K562 (cell line): ENCODE results near the gene CUL4B. TPM values are rescaled to one million over a fixed set of nuclear protein-coding genes. Genes with fewer than 3 reads are reported as not detected.

Experiments
- ATAC-seq: fragments of 200-7000 bp; cut with Tn5 transposase; 3 replicates; pipeline ENCODE4 v1.9.1; 2020; ENCODE audit warnings: moderate library complexity
- BruUV-seq: library from RNA; stranded (reverse); fragments of 400-500 nt; replicated peaks from 2 replicates; lab custom pipeline; 2021; lab: Mats Ljungman, UMichigan
- CTCF ChIA-PET: fragments of 300-600 bp; formaldehyde crosslinking; extraction: SDS; loops from one replicate; lab custom pipeline; 2021; ENCODE audit warnings: low intra/inter-chr PET ratio; lab: Yijun Ruan, JAX
- POLR2A ChIA-PET: fragments of 300-600, 350-650 bp; sonication (Branson Sonifier 250); formaldehyde crosslinking; extraction: SDS; loops from one replicate; lab custom pipeline; 2021; ENCODE audit warnings: antibody characterized with exemption, inconsistent platforms; lab: Yijun Ruan, JAX
- DNase-seq, 4 experiments: peaks; one replicate each; pipeline versions ENCODE4 v3.0.0 to v3.0.0-alpha.2; 2011 to 2018; ENCODE audit warnings: low spot score in 3 of 4, mixed read lengths in 3 of 4; ENCODE audit errors: extremely low read depth in 1 of 4
- FAIRE-seq: peaks from 2 replicates; lab custom pipeline; 2011; peaks lifted over from hg19 to GRCh38; lab: Jason Lieb, UNC
- H2AFZ ChIP-seq: 2 replicates; pipeline ENCODE4 v1.6.0; 2011; ENCODE audit warnings: low read depth, low read length, control low read depth, inconsistent platforms
- H3K27ac ChIP-seq: fragments of 200-600 bp; 3 replicates; pipeline ENCODE4 v1.8.0; 2011; ENCODE audit warnings: low read depth, mild to moderate bottlenecking, control low read depth, inconsistent platforms, low read length, moderate library complexity, mixed read lengths; ENCODE audit errors: extremely low read depth
- H3K27me3 ChIP-seq, 2 experiments: fragments of 300-600 bp in 1 of 2; 2 replicates in 1 of 2; 3 replicates in 1 of 2; pipeline versions ENCODE4 v1.6.0 to v1.8.0; 2011; ENCODE audit warnings: inconsistent platforms in 2 of 2, low read length in 2 of 2, mild to moderate bottlenecking in 1 of 2, mixed read lengths in 1 of 2, moderate library complexity in 1 of 2; ENCODE audit not compliant: control insufficient read depth in 2 of 2, insufficient read depth in 2 of 2
- H3K36me3 ChIP-seq: fragments of 300-600 bp; 3 replicates; pipeline ENCODE4 v1.8.0; 2011; ENCODE audit warnings: mild to moderate bottlenecking, low read length, inconsistent platforms; ENCODE audit not compliant: control insufficient read depth, insufficient read depth
- H3K4me1 ChIP-seq, 2 experiments: fragments of 200-600 bp in 1 of 2; replicated peaks in 1 of 2; 2 replicates in 1 of 2; 3 replicates in 1 of 2; pipeline versions ENCODE4 v1.5.1 to v1.8.0; 2011; ENCODE audit warnings: inconsistent platforms in 2 of 2, low read length in 2 of 2, mild to moderate bottlenecking in 1 of 2, mixed read lengths in 1 of 2, moderate library complexity in 1 of 2; ENCODE audit not compliant: control insufficient read depth in 2 of 2, insufficient read depth in 2 of 2
- H3K4me2 ChIP-seq: 2 replicates; pipeline ENCODE4 v1.6.1; 2011; ENCODE audit warnings: low read length, control low read depth, inconsistent platforms, mixed read lengths; ENCODE audit not compliant: insufficient read depth
- H3K4me3 ChIP-seq: fragments of 200-600 bp; sonication (generic), shearing (Covaris generic); 2 replicates; pipeline ENCODE4 v1.5.1; 2016; ENCODE audit warnings: control low read depth, inconsistent platforms
- H3K79me2 ChIP-seq: fragments of 200-600 bp; 3 replicates; pipeline ENCODE4 v1.8.0; 2011; ENCODE audit warnings: low read length, inconsistent platforms; ENCODE audit not compliant: control insufficient read depth, insufficient read depth
- H3K9ac ChIP-seq, 2 experiments: 2 replicates each; pipeline versions ENCODE4 v1.6.0 to v1.6.1; 2011; ENCODE audit warnings: low read depth in 2 of 2, low read length in 2 of 2, control low read depth in 1 of 2, inconsistent platforms in 1 of 2, mild to moderate bottlenecking in 1 of 2, mixed read lengths in 1 of 2; ENCODE audit not compliant: insufficient read depth in 1 of 2
- H3K9me1 ChIP-seq: one replicate; pipeline ENCODE4 v1.6.0; 2011; ENCODE audit warnings: inconsistent platforms, mild to moderate bottlenecking, low read length, moderate library complexity; ENCODE audit not compliant: control insufficient read depth, insufficient read depth
- H3K9me3 ChIP-seq: replicated peaks from 2 replicates; pipeline ENCODE4 v1.5.1; 2011; ENCODE audit warnings: low read depth, low read length, inconsistent platforms; ENCODE audit not compliant: control insufficient read depth, insufficient read depth
- H4K20me1 ChIP-seq: replicated peaks from 2 replicates; pipeline ENCODE4 v1.6.1; 2011; ENCODE audit warnings: low read length, inconsistent platforms, mixed read lengths; ENCODE audit not compliant: control insufficient read depth, insufficient read depth
- CUX1 ChIP-seq: fragments of 200-800 bp; sonication (Bioruptor generic); IDR thresholded peaks from 2 replicates; pipeline ENCODE4 v1.6.1; 2016; ENCODE audit warnings: missing genetic modification characterization, missing compliant biosample characterization
- PKNOX1 ChIP-seq: fragments of 450-650 bp; IDR thresholded peaks from 2 replicates; pipeline ENCODE4 v1.6.1; 2016
- ZBTB40 ChIP-seq, 2 experiments: fragments of 450-650 bp in 1 of 2; sonication (generic) in 1 of 2; formaldehyde crosslinking in 1 of 2; IDR thresholded peaks; 2 replicates each; pipeline versions ENCODE4 v1.7.1 to v1.9.0; 2016 to 2022; ENCODE audit warnings: inconsistent platforms in 1 of 2, mild to moderate bottlenecking in 1 of 2, missing genetic modification reagents in 1 of 2
- WGBS: fragments of 100-300 bp; shearing (Covaris generic); methylation state at CpG from one replicate; pipeline ENCODE4 v1.1.6; 2016; ENCODE audit warnings: low coverage, mixed read lengths; ENCODE audit not compliant: insufficient coverage; ENCODE audit errors: missing lambda C conversion rate; 5-methylcytosine and 5-hydroxymethylcytosine counted together
- in situ Hi-C: fragments of 300-500 bp; cut with MboI; formaldehyde crosslinking; loops from 4 replicates; pipeline ENCODE4 v1.15.0; 2018; ENCODE audit warnings: inconsistent platforms, mixed read lengths
- intact Hi-C: fragments of 100-400 bp; cut with micrococcal nuclease; formaldehyde crosslinking; loops from 2 replicates; pipeline ENCODE4 v1.14.2; 2022
- polyA plus RNA-seq, 8 experiments: library from polyadenylated mRNA; depleted of rRNA in 4 of 8; stranded (reverse) in 5 of 8; unstranded in 3 of 8; fragments of >200 nt; fragmentation: Nextera tagmentation in 2 of 8; fragmentation: Illumina TruSeq in 1 of 8; extraction: Ambion mirVana in 2 of 8; extraction: Trizol in 1 of 8; gene quantifications; 2 replicates each; pipeline versions ENCODE4 v1.2.1 to v1.2.3, GENCODE V29; 2011 to 2014; ENCODE audit warnings: inconsistent platforms in 1 of 8, missing spikeins in 1 of 8
- total RNA-seq, 7 experiments: library from RNA; depleted of rRNA in 6 of 7; stranded (reverse); fragments of >200 nt in 6 of 7; fragmentation: Illumina TruSeq in 2 of 7; extraction: Trizol in 2 of 7; gene quantifications; 2 replicates each; pipeline versions ENCODE4 v1.2.1 to v1.2.3, GENCODE V29; 2011 to 2021; ENCODE audit warnings: low replicate concordance in 1 of 7

CUL4B gene
- total and polyA plus RNA-seq, 9 of the 15 experiments (the other 6 are each of a cell fraction or from before 2014, with no cell fraction given): 15.0 to 41.7 (median 37.5) TPM

GRCh38 chrX:120485315-120485637 lies 75.5 kb downstream of the CUL4B start:
- peak overlapping the region; percentile 80 for H3K4me2 ChIP-seq
- no peaks in the 10 kb centered on the region for H3K9me1 ChIP-seq
- no TSS peak for BruUV-seq
- ChIA-PET CTCF (no interaction called here), POLR2A (interaction anchor here (0.6 kb wide), 2 partner anchors 56 to 252 kb away, joined by 3 to 4 read pairs; no protein-coding TSS in a partner anchor)
- intact Hi-C loops: no loop called here
- ATAC-seq (peak; percentile 32), DNase-seq (peak in 2 of 4 experiments; percentile 14 to 27), FAIRE-seq (no peak)
- in situ Hi-C loops: no loop called here
- no peak overlapping the region; the same call in 1 of the 2 replicates for H3K4me3 ChIP-seq
- H3K79me2 ChIP-seq: no peaks in the 10 kb centered on the region
- WGBS: 38% methylated on average over 3 of the region's 3 CpGs
- H2AFZ ChIP-seq: peak overlapping the region; percentile 97
- H3K9ac ChIP-seq: peak overlapping the region in 1 of 2 experiments; percentile 77; a peak in 2 of 4 replicates
- no peaks in the 10 kb centered on the region for H4K20me1 ChIP-seq
- no peaks in the 10 kb centered on the region for H3K9me3 ChIP-seq
- H3K27me3 ChIP-seq: no peaks in the 10 kb centered on the region
- no peaks in the 10 kb centered on the region for H3K36me3 ChIP-seq
- H3K4me1 ChIP-seq: peaks cover 20 to 29% of the 10 kb centered on the region in 2 experiments; a peak in 4 of 5 replicates
- H3K27ac ChIP-seq: peak overlapping the region; percentile 96
- 0 out of 2 replicates have a peak, but pooled peaks have one; percentile 31 for TF ChIP-seq ZBTB40 (IDR thresholded peaks at IDR 0.05)
- no peak for TF ChIP-seq ZBTB40 (CRISPR knock-in tag; IDR thresholded peaks at IDR 0.05)
- TF ChIP-seq PKNOX1: peak; percentile 60
- peak; percentile 81; the same call in 1 of the 2 replicates for TF ChIP-seq CUX1 (CRISPR knock-in tag)
